ENCODE data around the gene COL4A3.
"Not testable (repeated sequence)": the region's sequence is repeated elsewhere in the genome, so short reads cannot be mapped to it uniquely, and the experiment has no call there.

Gene COL4A3

GRCh38 chr2:227154986-227155774 lies 9.2 kb upstream of the COL4A3 start:
- no peak for DNase-seq (ENCODE audit: low read depth)

- no peak for DNase-seq (ENCODE audit: low read depth)
These were observed 4.3 kb upstream of the COL4A3 start for GRCh38 chr2:227160164-227160563.

- DNase-seq (ENCODE audit: low read depth) = no peak
These were observed 2.5 kb upstream of the COL4A3 start for GRCh38 chr2:227161947-227162346.

- DNase-seq (ENCODE audit: low read depth) = no peak
These were observed 883 bp upstream of the COL4A3 start for GRCh38 chr2:227163485-227163997.

GRCh38 chr2:227164763-227165291 lies 403 bp downstream of the COL4A3 start:
- no peak for DNase-seq (ENCODE audit: low read depth)

GRCh38 chr2:227171779-227172178 lies 7.4 kb downstream of the COL4A3 start:
- not testable (repeated sequence) for DNase-seq (ENCODE audit: low read depth)

GRCh38 chr2:227177592-227178336 lies 13.3 kb downstream of the COL4A3 start:
- DNase-seq (ENCODE audit: low read depth) = no peak

GRCh38 chr2:227179988-227180685 lies 15.7 kb downstream of the COL4A3 start:
- DNase-seq (ENCODE audit: low read depth) = no peak

- DNase-seq (ENCODE audit: low read depth) = no peak
These were observed 16.3 kb downstream of the COL4A3 start for GRCh38 chr2:227180770-227181169.

GRCh38 chr2:227182765-227183164 lies 18.3 kb downstream of the COL4A3 start:
- DNase-seq (ENCODE audit: low read depth) = no peak

- no peak for DNase-seq (ENCODE audit: low read depth)
These were observed 19.4 kb downstream of the COL4A3 start for GRCh38 chr2:227183657-227184367.

- DNase-seq (ENCODE audit: low read depth) = no peak
These were observed 21.3 kb downstream of the COL4A3 start for GRCh38 chr2:227185615-227186232.

- DNase-seq (ENCODE audit: low read depth) = no peak
These were observed 22.3 kb downstream of the COL4A3 start for GRCh38 chr2:227186751-227187150.

- no peak for DNase-seq (ENCODE audit: low read depth)
These were observed 23.9 kb downstream of the COL4A3 start for GRCh38 chr2:227188292-227188691.

- no peak for DNase-seq (ENCODE audit: low read depth)
These were observed 26.9 kb downstream of the COL4A3 start for GRCh38 chr2:227191367-227191766.

GRCh38 chr2:227192491-227192890 lies 28.1 kb downstream of the COL4A3 start:
- no peak for DNase-seq (ENCODE audit: low read depth)

GRCh38 chr2:227194219-227194618 lies 29.8 kb downstream of the COL4A3 start:
- no peak for DNase-seq (ENCODE audit: low read depth)

- DNase-seq (ENCODE audit: low read depth) = no peak
These were observed 34.4 kb downstream of the COL4A3 start for GRCh38 chr2:227198866-227199265.

- DNase-seq (ENCODE audit: low read depth) = no peak
These were observed 37.3 kb downstream of the COL4A3 start for GRCh38 chr2:227201771-227202170.

GRCh38 chr2:227204452-227204851 lies 40.0 kb downstream of the COL4A3 start:
- no peak for DNase-seq (ENCODE audit: low read depth)

- no peak for DNase-seq (ENCODE audit: low read depth)
These were observed 41.3 kb downstream of the COL4A3 start for GRCh38 chr2:227205701-227206100.

Data from stimulated activated CD8-positive, alpha-beta memory T cell treated with anti-CD3 and anti-CD28 coated beads, Interleukin-15, amount 100 ng/mL, for 1 hour (primary cell).